T-cell (primary cell): ENCODE data around the gene RNF125. TPM values are rescaled to one million over a fixed set of nuclear protein-coding genes. Genes with fewer than 3 reads are reported as not detected.
"Not testable (repeated sequence)": the region's sequence is repeated elsewhere in the genome, so short reads cannot be mapped to it uniquely, and the experiment has no call there.

ENCODE experiments used
- ATAC-seq, 4 experiments: fragments of 200-7000 bp in 3 of 4; fragments of 150-1000 bp in 1 of 4; cut with Tn5 transposase; replicated peaks in 1 of 4; 1 replicate in 3 of 4; 2 replicates in 1 of 4; pipeline ENCODE4 v1.10.0; 2021; ENCODE audit warnings: moderate library complexity in 3 of 4, mild to moderate bottlenecking in 2 of 4, moderate number of reproducible peaks in 1 of 4
- CTCF ChIA-PET, 2 donors: fragments of 300-600 bp; sonication (Branson Sonifier 250); formaldehyde crosslinking; loops; one replicate each; lab custom pipeline; 2022; ENCODE audit warnings: antibody characterized with exemption in 2 of 2; lab: Charles Lee
- POLR2A ChIA-PET, 2 donors: fragments of 300-600 bp; sonication (Branson Sonifier 250); formaldehyde crosslinking; loops; one replicate each; lab custom pipeline; 2022; ENCODE audit warnings: antibody characterized with exemption in 2 of 2; lab: Charles Lee
- DNase-seq, 35 experiments: peaks; one replicate each; pipeline versions ENCODE4 v3.0.0 to v3.0.0-alpha.2; 2013 to 2023
- H3K27ac ChIP-seq: one replicate; pipeline ENCODE4 v1.5.1; 2013; ENCODE audit warnings: low read length
- H3K27me3 ChIP-seq, 2 experiments: replicated peaks in 1 of 2; 1 replicate in 1 of 2; 2 replicates in 1 of 2; pipeline versions ENCODE4 v1.6.1 to v1.7.0; 2013; ENCODE audit warnings: low read length in 1 of 2, mixed read lengths in 1 of 2; ENCODE audit not compliant: control insufficient read depth in 2 of 2, insufficient read depth in 2 of 2; ENCODE audit errors: extremely low read depth in 1 of 2
- H3K36me3 ChIP-seq, 2 donors: 1 replicate in 1 of 2; 2 replicates in 1 of 2; pipeline versions ENCODE4 v1.6.1 to v1.7.0; 2013; ENCODE audit warnings: low read length in 1 of 2; ENCODE audit not compliant: control insufficient read depth in 2 of 2, insufficient read depth in 1 of 2; ENCODE audit errors: extremely low read depth in 1 of 2
- H3K4me1 ChIP-seq, 2 experiments: 1 replicate in 1 of 2; 2 replicates in 1 of 2; pipeline versions ENCODE4 v1.6.1 to v1.7.0; 2013; ENCODE audit warnings: low read length in 2 of 2, mixed read lengths in 1 of 2; ENCODE audit not compliant: insufficient read depth in 2 of 2, control insufficient read depth in 1 of 2; ENCODE audit errors: extremely low read depth in 1 of 2
- H3K4me3 ChIP-seq, 2 donors: 1 replicate in 1 of 2; 2 replicates in 1 of 2; pipeline versions ENCODE4 v1.5.1 to v1.7.0; 2013; ENCODE audit warnings: mild to moderate bottlenecking in 2 of 2, low read length in 1 of 2, moderate library complexity in 1 of 2; ENCODE audit not compliant: control insufficient read depth in 1 of 2; ENCODE audit errors: extremely low read depth in 1 of 2
- H3K9me3 ChIP-seq: 2 replicates; pipeline ENCODE4 v1.7.0; 2013
- H3K27ac Mint-ChIP-seq, 2 donors: one replicate each; pipeline ENCODE4 v1.8.0; 2020 to 2021; ENCODE audit warnings: mild to moderate bottlenecking in 2 of 2, mixed read lengths in 2 of 2
- H3K27me3 Mint-ChIP-seq, 2 donors: one replicate each; pipeline ENCODE4 v1.8.0; 2021 to 2022; ENCODE audit warnings: mixed read lengths in 2 of 2
- H3K36me3 Mint-ChIP-seq: one replicate; pipeline ENCODE4 v1.8.0; 2021; ENCODE audit warnings: mixed read lengths
- H3K4me1 Mint-ChIP-seq, 3 donors: one replicate each; pipeline ENCODE4 v1.8.0; 2020 to 2022; ENCODE audit warnings: mixed read lengths in 3 of 3, mild to moderate bottlenecking in 1 of 3
- H3K4me3 Mint-ChIP-seq, 3 donors: one replicate each; pipeline ENCODE4 v1.8.0; 2020 to 2022; ENCODE audit warnings: mild to moderate bottlenecking in 3 of 3, mixed read lengths in 3 of 3, moderate library complexity in 3 of 3
- H3K9me3 Mint-ChIP-seq, 3 donors: one replicate each; pipeline ENCODE4 v1.8.0; 2020 to 2022; ENCODE audit warnings: mixed read lengths in 3 of 3
- WGBS: methylation state at CpG from one replicate; pipeline ENCODE4 v1.1.5; 2013; ENCODE audit warnings: missing lambda C conversion rate; ENCODE audit not compliant: insufficient coverage; 5-methylcytosine and 5-hydroxymethylcytosine counted together
- total RNA-seq, 35 experiments: library from RNA in 6 of 35; stranded (reverse) in 6 of 35; fragments of 120-200 nt in 1 of 35; gene quantifications; one replicate each; pipeline versions ENCODE4 v1.2.1 to v1.2.4 and lab custom pipeline; 2013 to 2026

The RNF125 gene
- total RNA-seq, 5 donors from 2014 or later (not counting 1 experiment from before 2014, with no cell fraction given): 33.6 to 70.1 (median 37.4) TPM

DNA sequence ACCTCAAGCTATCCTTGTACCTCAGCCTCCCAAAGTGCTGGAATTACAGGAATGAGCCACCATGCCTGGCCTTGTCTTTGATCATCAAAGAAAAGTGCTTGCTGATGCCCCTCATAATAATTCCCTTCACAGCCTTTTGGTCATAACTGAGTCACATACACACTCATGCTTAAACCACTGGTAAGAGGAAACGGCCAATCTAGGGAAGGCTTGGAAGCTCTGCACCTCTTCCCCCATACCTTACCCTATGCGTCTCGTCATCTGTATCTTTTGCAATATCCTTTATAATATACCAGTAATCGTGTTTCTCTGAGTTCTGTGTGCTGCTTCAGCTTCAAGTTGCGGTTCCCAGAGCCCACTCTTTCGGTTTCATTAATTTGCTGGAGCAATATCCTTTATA lies 68.3 kb downstream of the RNF125 start:
- Mint-ChIP-seq H3K4me3 (no peak overlapping the region), H3K9me3 (no peaks in the 10 kb centered on the region), H3K36me3 (peaks cover 3% of the 10 kb centered on the region), H3K27me3 (peaks cover 0 to 1% of the 10 kb centered on the region in 2 donors), H3K27ac (peak overlapping the region in 1 of 2 donors; percentile 13), H3K4me1 (peaks cover 40 to 50% (median 49%) of the 10 kb centered on the region in 3 donors)
- H3K4me3 ChIP-seq: no peak overlapping the region
- no peak for ATAC-seq
- no peaks in the 10 kb centered on the region for H3K27me3 ChIP-seq
- no peaks in the 10 kb centered on the region for H3K36me3 ChIP-seq
- CTCF ChIA-PET: interaction anchor here (0.7 to 2.9 kb wide), 3 partner anchors 12 to 67 kb away, joined by 3 to 20 read pairs (median 12); no protein-coding TSS in a partner anchor
- DNase-seq: no peak
- POLR2A ChIA-PET: no interaction called here
- H3K4me1 ChIP-seq: peaks cover 22 to 35% of the 10 kb centered on the region in 2 experiments
- H3K27ac ChIP-seq: no peak overlapping the region
- 80% methylated on average over 1 of the region's 6 CpGs for WGBS
- no peaks in the 10 kb centered on the region for H3K9me3 ChIP-seq

- not testable (repeated sequence) for H3K27ac ChIP-seq, H3K4me3 Mint-ChIP-seq, H3K4me3 ChIP-seq, H3K27me3 ChIP-seq, H3K9me3 ChIP-seq, DNase-seq, H3K27me3 Mint-ChIP-seq, ATAC-seq, H3K36me3 ChIP-seq, H3K9me3 Mint-ChIP-seq
- peaks cover 28 to 39% of the 10 kb centered on the region in 2 experiments for H3K4me1 ChIP-seq
- WGBS: 95% methylated on average over 15 of the region's 16 CpGs
- H3K27ac Mint-ChIP-seq: peak overlapping the region in 1 of 2 donors; percentile 71
- CTCF ChIA-PET: interaction anchor here in 1 of 2 donors (0.6 to 1.8 kb wide), 4 partner anchors 13 to 66 kb away, joined by 3 to 8 read pairs (median 3); no protein-coding TSS in a partner anchor
- H3K4me1 Mint-ChIP-seq: peaks cover 39 to 47% (median 45%) of the 10 kb centered on the region in 3 donors
- POLR2A ChIA-PET: interaction anchor here (0.6 to 2.3 kb wide), 6 partner anchors 70 to 156 kb away, joined by 3 to 31 read pairs (median 4); partner anchors contain the start of gene RNF125 (in 2 of the 2)
- H3K36me3 Mint-ChIP-seq: peaks cover 13% of the 10 kb centered on the region
Measured at GRCh38 chr18:32090831-32091230, 72.2 kb downstream of the RNF125 start.

GRCh38 chr18:32091325-32091723 lies 72.7 kb downstream of the RNF125 start:
- no peak for DNase-seq
- Histone ChIP-seq H3K27ac (peak overlapping the region; percentile 98), H3K27me3 (no peaks in the 10 kb centered on the region), H3K4me3 (peak overlapping the region; percentile 47 to 76), H3K9me3 (no peaks in the 10 kb centered on the region), H3K4me1 (peaks cover 28 to 39% of the 10 kb centered on the region in 2 experiments), H3K36me3 (peaks cover 0 to 3% of the 10 kb centered on the region in 2 donors)
- WGBS: no CpG with 5 or more reads among the region's 7 CpGs
- Mint-ChIP-seq H3K4me1 (peaks cover 40 to 48% (median 45%) of the 10 kb centered on the region in 3 donors), H3K9me3 (no peaks in the 10 kb centered on the region), H3K4me3 (peak overlapping the region; percentile 95 to 97 (median 96)), H3K27me3 (no peaks in the 10 kb centered on the region), H3K36me3 (peaks cover 16% of the 10 kb centered on the region), H3K27ac (peak overlapping the region; percentile 95 to 96)
- ChIA-PET POLR2A (interaction anchor here (0.5 to 2.3 kb wide), 8 partner anchors 12 to 156 kb away, joined by 3 to 31 read pairs (median 5); partner anchors contain the start of genes RNF125 (in 2 of the 2) and TRAPPC8 (in 2 of the 2)), CTCF (interaction anchor here (0.5 to 1.3 kb wide), 8 partner anchors 14 to 149 kb away, joined by 3 to 12 read pairs (median 4); partner anchors contain the start of genes RNF125 (in 1 of the 2) and TRAPPC8 (in 1 of the 2))
- no peak for ATAC-seq

DNA sequence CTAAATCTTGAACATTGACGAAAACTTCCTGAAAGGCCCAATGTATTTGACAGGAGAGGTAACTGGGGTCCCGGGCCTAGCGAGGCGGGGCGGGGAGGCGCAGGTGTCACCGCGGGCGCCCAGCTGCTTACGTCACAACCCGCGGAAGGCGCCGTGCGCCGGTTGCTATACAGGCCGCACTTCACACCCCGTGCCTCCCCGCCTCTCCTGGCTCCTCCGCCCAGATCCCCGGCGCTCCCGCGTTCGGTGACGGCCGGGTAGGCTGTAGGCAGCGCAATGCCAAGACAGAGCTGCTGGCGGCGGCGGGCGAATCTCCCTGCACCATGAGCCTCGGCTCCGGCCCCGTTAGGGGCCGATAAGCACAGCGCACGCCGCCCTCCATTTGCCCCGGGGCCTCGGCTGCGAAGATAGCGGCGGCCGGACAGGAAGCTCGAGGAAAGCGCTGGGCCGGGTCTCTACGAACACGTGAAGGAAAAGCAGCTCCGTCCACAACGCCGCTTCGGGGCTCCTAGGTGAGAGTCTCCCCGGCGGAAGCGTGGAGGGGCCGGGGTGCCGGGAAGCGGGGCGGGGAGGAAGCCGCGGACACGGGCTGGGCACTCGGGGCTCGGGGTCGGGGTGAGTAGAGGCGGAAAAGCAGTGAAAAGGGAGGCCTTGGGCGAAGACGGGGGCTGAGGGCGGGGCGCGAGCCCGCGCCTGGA lies 73.2 kb downstream of the RNF125 start, which contains the start of gene RNF138:
TSS of gene RNF138 (plus strand) at position 151 of the 698 bp plus-strand sequence. CDS start 903 bp downstream, outside the sequence.
- 1% methylated on average over 62 of the region's 75 CpGs for WGBS
- POLR2A ChIA-PET: interaction anchor here (0.5 to 2.3 kb wide), 8 partner anchors 12 to 149 kb away, joined by 3 to 31 read pairs (median 5); partner anchors contain the start of genes RNF125 (in 2 of the 2) and TRAPPC8 (in 2 of the 2)
- H3K4me3 Mint-ChIP-seq: peak within 1 kb of the TSS; percentile 95 to 97 (median 96)
- no peaks in the 10 kb centered on the region for H3K27me3 ChIP-seq
- no peaks in the 10 kb centered on the region for H3K9me3 Mint-ChIP-seq
- no peaks in the 10 kb centered on the region for H3K27me3 Mint-ChIP-seq
- H3K9me3 ChIP-seq: no peaks in the 10 kb centered on the region
- peak; percentile 67 to 94 (median 86) for DNase-seq
- H3K36me3 ChIP-seq: peaks cover 0 to 4% of the 10 kb centered on the region in 2 donors
- H3K4me3 ChIP-seq: peak within 1 kb of the TSS; percentile 91 to 96
- H3K4me1 ChIP-seq: peaks cover 33 to 42% of the 10 kb centered on the region in 2 experiments
- CTCF ChIA-PET: interaction anchor here (0.5 to 1.3 kb wide), 9 partner anchors 20 to 149 kb away, joined by 3 to 12 read pairs (median 4); partner anchors contain the start of genes RNF125 (in 1 of the 2) and TRAPPC8 (in 1 of the 2)
- H3K27ac ChIP-seq: peak within 1 kb of the TSS; percentile 98
- peaks cover 46 to 51% (median 50%) of the 10 kb centered on the region in 3 donors for H3K4me1 Mint-ChIP-seq
- H3K27ac Mint-ChIP-seq: peak within 1 kb of the TSS; percentile 97
- peak; percentile 55 to 71 (median 56) for ATAC-seq
- peaks cover 18% of the 10 kb centered on the region for H3K36me3 Mint-ChIP-seq

- CTCF ChIA-PET: interaction anchor here (0.6 to 1.3 kb wide), 8 partner anchors 20 to 150 kb away, joined by 3 to 12 read pairs (median 4); partner anchors contain the start of genes RNF125 (in 1 of the 2) and TRAPPC8 (in 1 of the 2)
- peak overlapping the region; percentile 91 to 96 for H3K4me3 ChIP-seq
- peak overlapping the region; percentile 98 for H3K27ac ChIP-seq
- ATAC-seq (peak; percentile 86 to 94 (median 89)), DNase-seq (peak; percentile 96 to 100 (median 99))
- H3K4me1 ChIP-seq: peaks cover 39 to 46% of the 10 kb centered on the region in 2 experiments
- no peaks in the 10 kb centered on the region for H3K27me3 ChIP-seq
- peak overlapping the region; percentile 95 to 97 (median 96) for H3K4me3 Mint-ChIP-seq
- no peaks in the 10 kb centered on the region for H3K9me3 Mint-ChIP-seq
- H3K27ac Mint-ChIP-seq: peak overlapping the region; percentile 97
- under 1% methylated on average over 69 of the region's 77 CpGs for WGBS
- POLR2A ChIA-PET: interaction anchor here (0.6 to 2.3 kb wide), 8 partner anchors 52 to 149 kb away, joined by 3 to 31 read pairs (median 4); partner anchors contain the start of genes RNF125 (in 2 of the 2) and TRAPPC8 (in 2 of the 2)
- H3K36me3 Mint-ChIP-seq: peaks cover 18% of the 10 kb centered on the region
- H3K27me3 Mint-ChIP-seq: no peaks in the 10 kb centered on the region
- H3K36me3 ChIP-seq: peaks cover 0 to 4% of the 10 kb centered on the region in 2 donors
- peaks cover 45 to 50% (median 50%) of the 10 kb centered on the region in 3 donors for H3K4me1 Mint-ChIP-seq
- H3K9me3 ChIP-seq: no peaks in the 10 kb centered on the region
Measured at GRCh38 chr18:32092422-32093101, 73.9 kb downstream of the RNF125 start.
